ENCODE measurements around the gene PHC2.

The PHC2 gene

GRCh38 chr1:33446590-33446989 is 15.7 kb upstream of the PHC2 start:
- no peak for DNase-seq (ENCODE audit: low read depth in 2 of 2)

- DNase-seq (ENCODE audit: low read depth in 2 of 2), result no peak
Observed at GRCh38 chr1:33445108-33445507, 14.2 kb upstream of the PHC2 start.

- DNase-seq (ENCODE audit: low read depth in 2 of 2), result no peak
Observed at GRCh38 chr1:33443705-33444180, 12.8 kb upstream of the PHC2 start.

- no peak for DNase-seq (ENCODE audit: low read depth in 2 of 2)
Observed at GRCh38 chr1:33443080-33443704, 12.3 kb upstream of the PHC2 start.

GRCh38 chr1:33442141-33442540 is 11.2 kb upstream of the PHC2 start:
- DNase-seq (ENCODE audit: low read depth in 2 of 2), result no peak

GRCh38 chr1:33441088-33441745 is 10.3 kb upstream of the PHC2 start:
- DNase-seq (ENCODE audit: low read depth in 2 of 2), result no peak

GRCh38 chr1:33439662-33440061 is 8.8 kb upstream of the PHC2 start:
- DNase-seq (ENCODE audit: low read depth in 2 of 2), result no peak

- no peak for DNase-seq (ENCODE audit: low read depth in 2 of 2)
Observed at GRCh38 chr1:33438364-33439160, 7.7 kb upstream of the PHC2 start.

GRCh38 chr1:33436557-33437285 is 5.8 kb upstream of the PHC2 start:
- no peak for DNase-seq (ENCODE audit: low read depth in 2 of 2)

- DNase-seq (ENCODE audit: low read depth in 2 of 2), result no peak
Observed at GRCh38 chr1:33435096-33435820, 4.4 kb upstream of the PHC2 start.

- DNase-seq (ENCODE audit: low read depth in 2 of 2), result no peak
Observed at GRCh38 chr1:33434363-33434750, 3.5 kb upstream of the PHC2 start.

GRCh38 chr1:33433509-33434362 is 2.8 kb upstream of the PHC2 start:
- no peak for DNase-seq (ENCODE audit: low read depth in 2 of 2)

- peak in 1 of 2 donors; percentile 15 for DNase-seq (ENCODE audit: low read depth in 2 of 2)
Observed at GRCh38 chr1:33429856-33430691, 821 bp downstream of the PHC2 start.

- no peak for DNase-seq (ENCODE audit: low read depth in 2 of 2)
Observed at GRCh38 chr1:33429332-33429731, 1.6 kb downstream of the PHC2 start.

GRCh38 chr1:33428661-33429060 is 2.2 kb downstream of the PHC2 start:
- DNase-seq (ENCODE audit: low read depth in 2 of 2), result no peak

- no peak for DNase-seq (ENCODE audit: low read depth in 2 of 2)
Observed at GRCh38 chr1:33426916-33427315, 4.0 kb downstream of the PHC2 start.

- no peak for DNase-seq (ENCODE audit: low read depth in 2 of 2)
Observed at GRCh38 chr1:33425900-33426299, 5.0 kb downstream of the PHC2 start.

- no peak for DNase-seq (ENCODE audit: low read depth in 2 of 2)
Observed at GRCh38 chr1:33424610-33425009, 6.3 kb downstream of the PHC2 start.

- DNase-seq (ENCODE audit: low read depth in 2 of 2), result no peak
Observed at GRCh38 chr1:33424205-33424604, 6.7 kb downstream of the PHC2 start.

Data from stimulated activated CD4-positive, alpha-beta T cell treated with anti-CD3 and anti-CD28 coated beads, Interleukin-1b, Interleukin-23, amount 100 ng/mL, for 4 hours (primary cell).